ENCODE data around the gene SRSF4.

DNA sequence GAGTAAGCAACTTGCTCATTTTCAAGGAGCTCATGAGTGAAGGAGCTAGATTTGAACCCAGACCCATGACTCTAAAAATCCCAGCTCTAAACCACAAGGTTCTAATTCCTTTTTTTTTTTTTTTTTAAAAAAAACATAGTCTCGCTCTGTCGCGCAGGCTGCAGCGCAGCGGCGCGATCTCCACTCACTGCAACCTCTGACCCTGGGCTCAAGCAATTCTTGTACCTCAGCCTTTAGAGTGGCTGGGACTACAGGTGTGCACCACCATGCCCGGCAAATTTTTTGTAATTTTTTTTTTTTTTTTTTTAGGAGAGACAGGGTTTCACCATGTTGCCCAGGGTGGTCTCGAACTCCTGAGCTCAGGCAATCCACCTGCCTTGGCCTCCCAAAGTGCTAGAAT lies 13.8 kb downstream of the SRSF4 start:
- TF ChIP-seq POLR2A (conservative IDR thresholded peaks at IDR 0.05), result no peak
- TF ChIP-seq, protein P1, sequence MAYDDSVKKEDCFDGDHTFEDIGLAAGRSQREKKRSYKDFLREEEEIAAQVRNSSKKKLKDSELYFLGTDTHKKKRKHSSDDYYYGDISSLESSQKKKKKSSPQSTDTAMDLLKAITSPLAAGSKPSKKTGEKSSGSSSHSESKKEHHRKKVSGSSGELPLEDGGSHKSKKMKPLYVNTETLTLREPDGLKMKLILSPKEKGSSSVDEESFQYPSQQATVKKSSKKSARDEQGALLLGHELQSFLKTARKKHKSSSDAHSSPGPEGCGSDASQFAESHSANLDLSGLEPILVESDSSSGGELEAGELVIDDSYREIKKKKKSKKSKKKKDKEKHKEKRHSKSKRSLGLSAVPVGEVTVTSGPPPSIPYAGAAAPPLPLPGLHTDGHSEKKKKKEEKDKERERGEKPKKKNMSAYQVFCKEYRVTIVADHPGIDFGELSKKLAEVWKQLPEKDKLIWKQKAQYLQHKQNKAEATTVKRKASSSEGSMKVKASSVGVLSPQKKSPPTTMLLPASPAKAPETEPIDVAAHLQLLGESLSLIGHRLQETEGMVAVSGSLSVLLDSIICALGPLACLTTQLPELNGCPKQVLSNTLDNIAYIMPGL (CRISPR knock-in tag; IDR thresholded peaks at IDR 0.05), result no peak
- TF ChIP-seq ILF3 (IDR thresholded peaks at IDR 0.05; ENCODE audit: borderline replicate concordance), result no peak
- TF ChIP-seq, protein P2, sequence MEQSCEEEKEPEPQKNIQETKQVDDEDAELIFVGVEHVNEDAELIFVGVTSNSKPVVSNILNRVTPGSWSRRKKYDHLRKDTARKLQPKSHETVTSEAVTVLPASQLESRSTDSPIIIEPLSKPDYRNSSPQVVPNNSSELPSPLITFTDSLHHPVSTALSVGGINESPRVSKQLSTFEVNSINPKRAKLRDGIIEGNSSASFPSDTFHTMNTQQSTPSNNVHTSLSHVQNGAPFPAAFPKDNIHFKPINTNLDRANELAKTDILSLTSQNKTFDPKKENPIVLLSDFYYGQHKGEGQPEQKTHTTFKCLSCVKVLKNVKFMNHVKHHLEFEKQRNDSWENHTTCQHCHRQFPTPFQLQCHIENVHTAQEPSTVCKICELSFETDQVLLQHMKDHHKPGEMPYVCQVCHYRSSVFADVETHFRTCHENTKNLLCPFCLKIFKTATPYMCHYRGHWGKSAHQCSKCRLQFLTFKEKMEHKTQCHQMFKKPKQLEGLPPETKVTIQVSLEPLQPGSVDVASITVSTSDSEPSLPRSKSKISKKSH (CRISPR knock-in tag; IDR thresholded peaks at IDR 0.05), result no peak
- no peak for TF ChIP-seq KLF16 (IDR thresholded peaks at IDR 0.05)
- TF ChIP-seq SETDB1 (IDR thresholded peaks at IDR 0.05; ENCODE audit: low read length), result no peak
- TF ChIP-seq ARID2 (IDR thresholded peaks at IDR 0.05), result no peak
- TF ChIP-seq, protein P3, sequence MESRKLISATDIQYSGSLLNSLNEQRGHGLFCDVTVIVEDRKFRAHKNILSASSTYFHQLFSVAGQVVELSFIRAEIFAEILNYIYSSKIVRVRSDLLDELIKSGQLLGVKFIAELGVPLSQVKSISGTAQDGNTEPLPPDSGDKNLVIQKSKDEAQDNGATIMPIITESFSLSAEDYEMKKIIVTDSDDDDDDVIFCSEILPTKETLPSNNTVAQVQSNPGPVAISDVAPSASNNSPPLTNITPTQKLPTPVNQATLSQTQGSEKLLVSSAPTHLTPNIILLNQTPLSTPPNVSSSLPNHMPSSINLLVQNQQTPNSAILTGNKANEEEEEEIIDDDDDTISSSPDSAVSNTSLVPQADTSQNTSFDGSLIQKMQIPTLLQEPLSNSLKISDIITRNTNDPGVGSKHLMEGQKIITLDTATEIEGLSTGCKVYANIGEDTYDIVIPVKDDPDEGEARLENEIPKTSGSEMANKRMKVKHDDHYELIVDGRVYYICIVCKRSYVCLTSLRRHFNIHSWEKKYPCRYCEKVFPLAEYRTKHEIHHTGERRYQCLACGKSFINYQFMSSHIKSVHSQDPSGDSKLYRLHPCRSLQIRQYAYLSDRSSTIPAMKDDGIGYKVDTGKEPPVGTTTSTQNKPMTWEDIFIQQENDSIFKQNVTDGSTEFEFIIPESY (CRISPR knock-in tag; IDR thresholded peaks at IDR 0.05), result peak; percentile 51; the same call in 1 of the 2 replicates
- no peak for TF ChIP-seq TARDBP (IDR thresholded peaks at IDR 0.05)
- TF ChIP-seq, protein P4, sequence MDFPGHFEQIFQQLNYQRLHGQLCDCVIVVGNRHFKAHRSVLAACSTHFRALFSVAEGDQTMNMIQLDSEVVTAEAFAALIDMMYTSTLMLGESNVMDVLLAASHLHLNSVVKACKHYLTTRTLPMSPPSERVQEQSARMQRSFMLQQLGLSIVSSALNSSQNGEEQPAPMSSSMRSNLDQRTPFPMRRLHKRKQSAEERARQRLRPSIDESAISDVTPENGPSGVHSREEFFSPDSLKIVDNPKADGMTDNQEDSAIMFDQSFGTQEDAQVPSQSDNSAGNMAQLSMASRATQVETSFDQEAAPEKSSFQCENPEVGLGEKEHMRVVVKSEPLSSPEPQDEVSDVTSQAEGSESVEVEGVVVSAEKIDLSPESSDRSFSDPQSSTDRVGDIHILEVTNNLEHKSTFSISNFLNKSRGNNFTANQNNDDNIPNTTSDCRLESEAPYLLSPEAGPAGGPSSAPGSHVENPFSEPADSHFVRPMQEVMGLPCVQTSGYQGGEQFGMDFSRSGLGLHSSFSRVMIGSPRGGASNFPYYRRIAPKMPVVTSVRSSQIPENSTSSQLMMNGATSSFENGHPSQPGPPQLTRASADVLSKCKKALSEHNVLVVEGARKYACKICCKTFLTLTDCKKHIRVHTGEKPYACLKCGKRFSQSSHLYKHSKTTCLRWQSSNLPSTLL (IDR thresholded peaks at IDR 0.05), result no peak
- TF ChIP-seq CHD2 (IDR thresholded peaks at IDR 0.05; ENCODE audit: low read depth, low read length), result no peak
- TF ChIP-seq POLR2AphosphoS5 (IDR thresholded peaks at IDR 0.05; ENCODE audit: control insufficient read depth, insufficient read depth, low read depth, low read length), result no peak
- no peak for TF ChIP-seq CHD1 (IDR thresholded peaks at IDR 0.05; ENCODE audit: low read length)
- TF ChIP-seq, protein P5, sequence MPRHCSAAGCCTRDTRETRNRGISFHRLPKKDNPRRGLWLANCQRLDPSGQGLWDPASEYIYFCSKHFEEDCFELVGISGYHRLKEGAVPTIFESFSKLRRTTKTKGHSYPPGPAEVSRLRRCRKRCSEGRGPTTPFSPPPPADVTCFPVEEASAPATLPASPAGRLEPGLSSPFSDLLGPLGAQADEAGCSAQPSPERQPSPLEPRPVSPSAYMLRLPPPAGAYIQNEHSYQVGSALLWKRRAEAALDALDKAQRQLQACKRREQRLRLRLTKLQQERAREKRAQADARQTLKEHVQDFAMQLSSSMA (CRISPR knock-in tag; IDR thresholded peaks at IDR 0.05), result no peak

All from K562 (cell line).